ENCODE results near the gene CXCL5.
"Not testable (repeated sequence)": the region's sequence is repeated elsewhere in the genome, so short reads cannot be mapped to it uniquely, and the experiment has no call there.

The CXCL5 gene

DNA sequence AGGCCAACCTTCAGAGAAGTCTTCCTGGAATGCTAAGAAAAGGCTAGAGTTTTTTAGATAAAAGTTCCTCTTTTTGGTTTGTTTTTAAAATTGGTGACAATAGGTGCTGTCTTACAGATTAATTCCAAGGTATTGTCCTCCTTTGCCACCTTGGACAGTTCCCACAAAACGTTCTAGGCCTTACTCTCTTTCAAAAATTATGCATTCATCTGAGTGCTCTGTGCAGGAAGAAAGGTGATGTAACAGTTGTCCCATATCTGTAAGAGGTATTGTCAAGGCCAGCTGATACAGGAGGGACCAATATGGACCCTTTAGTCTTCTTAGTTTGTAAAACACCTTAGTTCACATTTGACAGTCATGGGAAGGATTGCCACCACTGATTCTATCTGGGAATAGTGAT lies 15.9 kb upstream of the CXCL5 start:
- no peak for DNase-seq

DNA sequence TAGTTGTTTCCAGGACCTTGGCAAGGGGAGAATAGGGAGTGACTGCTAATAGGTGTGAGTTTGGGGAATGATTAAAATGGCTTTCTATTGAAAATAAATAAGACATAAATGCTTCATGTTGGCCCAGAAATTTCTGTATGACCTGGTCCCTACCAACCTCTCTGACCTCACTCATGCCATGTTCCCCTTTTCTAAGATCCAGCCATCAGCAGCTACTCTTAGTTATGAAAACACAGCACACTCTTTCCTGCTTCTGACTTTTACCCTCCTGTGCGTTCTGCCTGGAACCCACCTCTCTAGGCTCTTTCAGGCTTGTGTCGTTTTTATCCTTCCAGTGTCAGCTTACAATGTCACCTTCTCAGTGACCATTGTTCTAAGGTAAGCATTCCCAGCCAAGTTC lies 14.8 kb upstream of the CXCL5 start:
- DNase-seq = no peak

DNA sequence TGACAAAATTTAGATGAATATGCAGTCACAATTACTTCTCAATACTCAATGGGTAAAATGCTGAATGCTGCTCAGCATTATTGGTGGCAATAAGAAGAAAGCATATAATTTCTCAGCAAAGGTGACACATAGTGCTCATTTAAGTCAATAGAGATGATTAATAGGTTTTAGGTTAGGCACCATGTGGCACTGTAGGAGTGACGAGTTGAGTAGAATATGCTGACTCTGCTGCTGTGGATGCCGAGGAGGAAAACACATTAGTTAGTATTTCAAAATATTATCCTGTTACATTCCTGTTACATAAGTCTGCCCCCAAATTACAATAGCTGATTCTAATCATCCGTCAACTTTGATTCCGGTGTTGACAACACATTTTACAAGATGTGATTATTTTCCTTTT lies 13.7 kb upstream of the CXCL5 start:
- DNase-seq = no peak

DNA sequence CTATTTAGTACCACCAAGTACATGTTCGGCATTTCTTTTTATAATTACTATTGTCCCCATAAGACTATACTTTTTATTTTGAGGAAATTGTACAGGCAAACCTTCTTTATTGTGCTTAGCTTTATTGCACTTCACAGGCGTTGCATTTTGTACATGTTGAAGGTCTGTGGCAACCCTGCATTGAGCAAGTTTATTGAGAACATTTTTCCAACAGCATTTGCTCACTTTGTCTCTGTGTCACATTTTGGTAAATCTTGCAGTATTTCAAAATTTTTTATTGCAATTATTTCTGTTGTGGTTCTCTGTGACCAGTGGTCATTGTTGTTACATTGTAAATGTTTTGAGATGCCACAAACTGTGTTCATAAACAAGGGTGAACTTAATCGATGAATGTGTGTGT lies 10.8 kb upstream of the CXCL5 start:
- DNase-seq = no peak

DNA sequence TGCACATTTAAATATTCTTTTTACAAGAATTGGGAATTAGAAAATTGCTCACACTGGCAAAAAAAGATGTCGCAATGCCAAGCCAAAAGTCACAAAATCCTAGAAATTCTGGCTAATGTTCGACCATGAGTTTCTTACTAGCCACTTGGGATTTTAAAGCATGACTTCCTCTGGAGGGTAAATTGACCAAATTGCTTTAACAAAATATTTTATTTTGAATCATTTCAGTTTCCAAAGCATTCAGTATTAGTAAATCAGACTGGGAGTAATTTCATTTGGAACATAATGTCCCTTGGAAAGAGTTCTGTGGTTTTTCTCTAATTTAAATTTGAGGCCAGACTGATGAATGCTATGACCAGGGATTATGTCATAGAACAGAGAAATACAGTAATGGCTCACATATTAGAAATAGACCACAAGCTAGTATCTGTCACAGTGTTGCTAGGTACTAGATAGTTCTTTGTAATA lies 7.6 kb upstream of the CXCL5 start:
- DNase-seq = no peak

DNA sequence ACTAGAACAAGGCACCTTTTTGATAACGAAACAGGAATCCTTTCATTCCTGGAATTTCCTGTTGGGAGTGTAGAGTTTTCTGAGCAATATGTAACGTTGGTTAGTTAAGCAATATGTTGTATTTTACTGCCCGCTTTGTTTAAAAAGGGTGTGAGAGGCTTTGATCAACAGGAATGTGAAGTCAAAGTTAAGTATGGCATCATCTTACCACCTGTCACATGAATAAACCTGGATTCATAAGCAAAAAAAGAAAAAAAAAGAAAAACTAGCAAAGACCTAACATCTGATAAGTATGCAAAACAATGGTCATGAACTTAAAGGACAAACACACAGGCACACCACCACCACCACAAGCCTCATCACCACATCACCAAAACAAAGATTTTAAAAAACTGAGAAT lies 7.1 kb upstream of the CXCL5 start:
- DNase-seq = no peak

DNA sequence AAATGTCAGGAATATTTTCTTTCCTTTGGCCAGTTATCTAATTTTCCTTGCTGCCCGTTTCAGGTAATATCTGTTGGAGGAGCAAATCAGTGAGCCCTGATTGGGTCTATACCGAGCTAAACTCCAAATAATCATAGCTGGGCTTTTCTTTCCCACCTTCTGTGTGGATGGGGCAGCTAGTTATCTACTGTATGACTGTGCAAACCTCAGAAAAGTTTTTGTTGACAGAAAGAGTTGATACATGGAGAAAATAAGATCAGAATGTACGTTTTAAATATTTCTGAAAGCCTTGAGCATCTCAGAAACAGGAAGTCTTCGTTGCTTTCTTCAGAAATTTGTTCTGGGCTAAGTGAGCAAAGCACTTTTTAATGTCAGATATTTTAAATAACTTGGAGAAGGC lies 6.2 kb upstream of the CXCL5 start:
- DNase-seq = no peak

DNA sequence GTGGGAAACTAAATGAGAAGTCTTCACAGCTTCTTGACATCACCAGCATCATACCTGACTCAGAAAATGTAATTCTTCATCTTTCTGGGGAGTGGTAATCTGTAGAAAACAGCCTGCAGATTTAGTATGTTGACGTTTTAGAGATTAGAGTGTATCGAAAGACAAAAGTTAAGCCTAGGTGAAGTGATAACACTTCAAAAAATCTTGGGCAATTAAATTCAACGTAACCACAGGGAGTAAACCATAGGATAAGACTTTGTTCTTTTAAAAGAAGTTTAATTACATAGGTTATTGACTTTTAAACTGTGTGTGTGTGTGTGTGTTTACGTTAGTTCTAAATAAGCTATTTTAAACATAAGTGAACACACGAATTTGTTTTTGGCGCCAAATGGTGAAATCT lies 1.8 kb upstream of the CXCL5 start:
- no peak for DNase-seq

DNA sequence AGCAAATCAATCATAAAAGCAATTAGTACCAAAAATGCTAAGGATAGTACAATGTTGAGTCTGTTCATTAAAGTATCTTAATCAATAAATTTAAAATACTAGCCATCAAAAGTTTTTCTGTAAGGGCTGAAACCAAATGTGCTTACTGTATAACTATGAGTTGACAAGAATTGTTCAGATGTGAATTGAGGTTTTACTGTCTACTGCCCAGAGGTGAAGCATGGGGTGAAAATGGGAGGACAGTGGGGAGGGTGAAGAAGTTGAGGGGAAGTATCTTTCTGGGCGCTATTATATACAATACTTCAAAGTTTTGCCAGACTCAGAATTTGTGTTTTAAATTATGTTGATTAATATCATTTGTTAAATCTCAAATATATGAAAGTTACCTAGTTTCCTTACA lies 6.4 kb downstream of the CXCL5 start:
- DNase-seq = no peak

DNA sequence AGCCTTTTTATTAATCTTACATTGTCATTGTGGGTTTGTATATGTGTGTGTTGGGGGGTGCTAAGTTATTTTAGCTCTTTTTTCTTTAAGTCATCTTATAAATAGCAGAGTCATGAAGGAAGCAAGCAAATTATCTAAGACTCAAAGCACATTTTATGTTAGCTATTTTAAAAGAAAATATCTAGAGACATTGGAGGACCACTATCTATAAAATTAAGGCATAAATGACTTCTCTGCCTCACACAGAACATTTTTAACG lies 6.8 kb downstream of the CXCL5 start:
- DNase-seq = no peak

DNA sequence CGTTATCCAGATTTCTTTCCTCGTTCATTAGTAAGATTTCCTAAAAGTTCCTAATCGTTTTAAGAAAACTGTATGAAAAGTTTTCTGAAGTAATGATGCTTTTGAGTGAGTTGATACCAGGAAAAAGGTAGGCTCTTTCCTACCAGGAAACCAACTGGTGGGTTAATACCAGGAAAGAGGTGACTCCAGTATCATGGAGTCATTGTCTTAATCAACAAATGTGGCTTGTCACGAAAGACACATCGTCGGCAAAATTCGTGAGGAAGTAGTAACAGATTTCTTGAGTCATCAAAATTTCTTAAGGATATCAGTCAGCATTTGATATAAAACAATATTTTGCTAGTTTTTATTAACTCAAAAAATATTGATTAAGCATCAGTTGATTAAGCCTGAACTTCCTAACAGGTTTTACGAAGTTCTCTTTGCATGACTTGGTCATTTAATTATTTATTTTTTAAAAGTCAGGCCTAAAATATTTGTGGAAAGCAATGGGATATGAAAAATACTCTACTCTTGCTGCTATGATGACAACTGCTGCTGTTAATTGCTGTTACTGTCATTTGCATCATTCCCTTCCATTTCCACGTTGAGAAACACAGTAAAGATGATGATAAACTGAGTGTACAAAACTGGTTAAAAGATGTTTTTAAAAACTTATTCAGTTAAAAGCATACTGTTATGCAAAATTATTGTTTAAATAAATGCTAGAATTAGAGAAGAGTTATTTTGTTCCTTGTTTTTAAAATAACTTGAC lies 7.3 kb downstream of the CXCL5 start:
- DNase-seq = no peak

DNA sequence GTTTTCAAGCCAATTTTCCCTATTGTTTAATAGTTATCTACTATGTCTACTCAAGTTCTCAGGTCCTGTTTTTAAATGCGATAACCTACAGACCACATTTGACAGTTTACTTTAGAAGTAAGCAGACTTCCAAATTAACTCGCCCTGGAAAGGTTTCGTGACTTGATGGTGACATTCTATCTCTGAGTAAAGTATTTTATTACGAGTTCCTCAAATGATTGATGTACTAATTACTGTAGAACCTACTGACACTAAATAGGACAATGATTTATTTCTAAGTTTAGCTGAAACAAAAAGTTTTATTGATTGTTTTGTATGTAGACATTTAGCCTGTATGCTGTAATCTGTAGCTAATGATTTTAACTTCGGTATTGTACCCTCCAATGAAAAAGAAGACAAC lies 8.5 kb downstream of the CXCL5 start:
- DNase-seq = no peak

DNA sequence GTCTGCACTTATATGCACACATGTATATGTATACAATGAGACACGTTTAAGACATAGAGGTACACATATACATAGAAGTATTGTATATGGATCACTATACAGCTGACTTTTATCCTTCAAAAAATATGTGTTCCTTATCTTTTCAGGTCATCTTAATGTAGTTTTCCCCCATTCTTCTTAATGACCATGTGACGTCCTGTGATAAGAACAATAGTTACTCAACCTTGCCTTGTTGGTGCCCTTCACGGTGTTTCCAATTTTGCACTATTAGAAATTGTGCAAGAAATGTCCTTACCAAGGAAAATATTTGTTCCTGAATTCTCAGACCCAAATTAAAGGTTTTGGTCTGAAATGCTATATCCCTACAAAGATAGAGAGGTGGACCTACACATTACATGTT lies 9.4 kb downstream of the CXCL5 start:
- no peak for DNase-seq

DNA sequence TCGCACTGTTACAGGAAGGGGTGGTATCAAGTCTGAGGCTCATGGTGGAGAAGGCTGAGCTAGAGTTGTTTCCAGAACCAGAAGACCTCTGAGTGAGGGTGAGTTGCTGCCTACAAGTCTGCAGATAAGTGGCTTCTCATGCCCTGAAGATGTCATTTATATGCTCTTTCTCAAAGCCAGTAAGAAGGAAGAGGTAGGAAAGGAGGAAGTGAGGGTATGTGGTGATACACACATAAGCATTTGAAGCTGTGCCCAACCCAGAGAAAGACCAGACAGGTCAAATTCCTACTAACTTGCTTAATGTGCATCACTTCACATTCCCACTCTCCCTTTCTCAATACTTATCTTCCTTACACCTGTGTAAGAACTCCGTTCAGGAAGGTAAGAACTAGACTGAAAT lies 10.4 kb downstream of the CXCL5 start, which contains the start of gene PPBP:
Gene PPBP (minus strand): TSS at position 130 of the 400 bp plus-strand sequence. CDS start 87 bp downstream, at position 43.
- DNase-seq = no peak

DNA sequence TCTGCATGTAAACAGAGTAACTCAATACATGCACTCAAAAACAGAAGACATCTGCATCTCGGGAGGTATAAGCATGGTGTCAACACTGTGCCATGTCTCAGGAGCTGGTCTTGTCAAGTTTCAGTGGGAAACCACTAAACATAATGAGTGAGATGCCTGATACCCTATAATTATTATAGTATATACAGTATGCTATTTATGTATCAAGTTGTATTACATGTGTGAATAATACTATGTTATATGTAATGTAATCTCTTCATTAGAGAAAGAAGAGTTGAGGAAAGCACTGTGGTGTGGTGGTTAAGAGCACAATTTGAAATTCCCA lies 13.0 kb downstream of the CXCL5 start:
- DNase-seq = no peak

DNA sequence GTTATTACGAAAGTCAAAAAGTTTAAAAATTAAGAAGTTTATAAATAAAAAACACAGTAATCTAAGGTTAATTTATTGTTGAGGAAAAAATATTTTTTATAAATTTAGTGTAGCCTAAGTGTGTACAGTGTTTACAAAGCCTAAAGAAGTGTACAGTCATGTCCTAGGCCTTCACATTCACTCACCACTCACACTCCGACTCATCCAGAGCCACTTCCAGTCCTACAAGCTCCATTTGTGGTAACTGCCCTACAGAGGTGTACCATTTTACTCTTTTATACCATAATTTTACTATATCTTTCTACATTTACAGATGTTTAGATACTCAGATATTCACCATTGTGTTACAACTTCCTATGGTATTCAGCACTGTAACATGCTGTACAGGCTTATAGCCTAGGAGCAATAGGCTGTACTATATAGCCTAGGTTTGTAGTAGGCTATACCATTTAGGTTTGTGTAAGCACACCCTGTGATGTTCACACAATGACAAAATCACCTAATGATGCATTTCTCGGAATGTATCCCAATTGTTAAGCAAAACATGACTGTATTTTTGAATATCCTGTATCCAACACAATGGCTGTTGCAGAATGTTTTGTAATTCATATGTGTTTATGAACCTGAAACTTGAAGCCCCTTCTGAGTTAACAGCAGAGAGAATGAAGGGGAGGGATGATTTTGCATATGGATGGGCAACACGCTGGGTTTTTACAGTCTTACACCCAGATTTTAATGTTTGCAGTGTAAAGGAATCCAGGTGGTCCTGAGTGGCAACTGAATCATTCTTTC lies 13.5 kb downstream of the CXCL5 start:
- DNase-seq = no peak

DNA sequence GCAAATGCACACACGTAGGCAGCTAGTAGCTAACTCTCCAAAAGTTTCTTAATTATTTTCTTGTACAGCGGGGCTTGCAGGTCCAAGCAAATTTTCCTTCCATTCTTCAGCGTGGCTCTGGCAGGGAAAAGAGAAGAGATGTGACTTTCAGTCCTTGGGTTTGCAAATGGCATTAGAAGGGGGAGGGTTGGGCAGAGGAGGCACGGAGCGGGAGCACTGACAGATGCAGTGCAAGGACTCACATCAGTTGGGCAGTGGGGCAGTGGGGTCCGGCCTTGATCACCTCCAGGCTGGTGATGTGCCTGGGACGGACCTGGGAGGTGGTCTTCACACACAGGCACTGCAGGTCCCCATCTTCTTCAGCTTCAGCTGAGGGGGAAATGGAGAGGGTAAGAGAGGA lies 17.3 kb downstream of the CXCL5 start:
- DNase-seq = not testable (repeated sequence)

DNA sequence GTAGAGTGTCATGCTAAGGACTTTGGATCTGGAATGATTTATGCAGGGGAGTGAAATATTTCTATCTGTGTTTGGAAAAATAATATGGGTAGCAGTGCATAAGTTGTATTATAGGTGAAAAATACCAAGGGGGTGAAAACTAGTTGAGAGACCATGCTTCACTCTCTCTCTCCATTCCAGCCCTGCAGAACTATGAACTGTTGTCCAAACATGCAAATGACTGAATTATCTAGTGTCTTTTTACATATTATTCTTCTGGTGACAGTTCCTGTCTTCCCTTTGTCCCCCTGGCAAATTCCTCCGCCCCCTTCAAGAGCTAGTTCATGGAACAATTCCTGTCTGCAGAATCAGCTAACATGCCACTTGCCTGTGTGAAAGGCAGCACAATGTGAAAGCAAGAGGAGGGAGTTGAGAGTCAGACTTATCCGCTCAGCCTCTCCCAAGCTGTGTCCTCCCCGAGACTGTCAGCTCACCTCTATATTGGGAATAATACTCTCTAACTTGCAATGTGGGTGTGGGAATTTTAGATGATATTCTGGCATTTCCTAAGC lies 19.0 kb downstream of the CXCL5 start:
- DNase-seq = no peak

DNA sequence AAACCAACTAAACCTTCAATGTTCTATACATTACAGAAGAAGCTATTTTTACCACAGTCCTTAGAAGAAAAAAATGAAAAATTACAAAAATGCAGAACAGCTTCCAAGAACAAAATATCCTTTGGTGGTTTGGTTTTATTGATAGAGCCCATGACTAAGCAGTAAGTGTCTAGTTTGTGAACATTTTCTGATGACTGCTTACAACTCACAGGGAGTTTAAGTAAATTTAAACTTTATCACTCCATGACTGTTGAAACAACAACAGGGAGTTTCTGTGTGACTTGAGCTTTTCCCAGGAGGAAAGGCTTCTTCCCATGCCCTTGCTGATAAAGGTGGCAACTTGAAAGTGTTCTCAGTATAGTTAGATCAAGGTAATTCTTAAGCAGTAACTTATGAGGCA lies 19.6 kb downstream of the CXCL5 start:
- DNase-seq = no peak

DNA sequence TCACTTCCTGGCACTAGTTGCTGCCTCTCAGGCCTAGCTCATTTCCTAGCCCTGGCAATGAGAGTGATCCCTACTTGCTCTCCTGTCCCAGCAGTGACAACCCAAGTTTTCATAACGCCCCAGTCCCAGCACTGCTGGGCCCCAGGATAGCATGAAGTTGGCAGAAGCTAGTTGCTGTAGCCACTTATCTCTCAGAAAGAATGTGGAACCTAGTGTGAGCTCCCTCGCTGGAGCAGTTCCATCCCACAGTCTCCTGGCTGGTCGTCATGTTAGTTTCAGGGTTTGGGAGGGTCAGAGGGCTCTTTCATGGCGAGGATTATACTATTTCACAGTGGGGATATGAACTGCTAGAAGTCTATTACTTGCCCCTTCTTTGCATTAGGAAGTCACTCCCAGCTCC lies 21.8 kb downstream of the CXCL5 start:
- DNase-seq = no peak

DNA sequence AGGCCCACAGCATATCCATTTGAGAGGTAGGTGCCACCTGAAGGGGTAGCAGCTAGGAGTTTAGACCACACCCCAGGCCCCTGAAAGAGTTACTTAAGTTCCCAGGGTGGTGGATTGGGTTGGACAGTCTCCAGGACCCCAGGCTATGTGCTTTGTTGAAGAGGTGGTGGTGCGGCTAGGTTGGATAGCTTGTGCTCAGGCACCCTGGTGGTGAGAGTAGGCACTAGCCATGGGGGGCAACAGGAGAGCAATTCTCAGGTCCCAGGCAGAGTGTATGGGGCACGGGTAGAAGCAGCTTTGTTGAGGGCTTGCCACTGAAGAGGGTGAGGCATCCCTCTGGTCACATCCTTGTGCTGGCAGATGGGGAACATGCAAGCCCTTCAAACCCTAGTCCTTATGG lies 22.3 kb downstream of the CXCL5 start:
- DNase-seq = no peak

DNA sequence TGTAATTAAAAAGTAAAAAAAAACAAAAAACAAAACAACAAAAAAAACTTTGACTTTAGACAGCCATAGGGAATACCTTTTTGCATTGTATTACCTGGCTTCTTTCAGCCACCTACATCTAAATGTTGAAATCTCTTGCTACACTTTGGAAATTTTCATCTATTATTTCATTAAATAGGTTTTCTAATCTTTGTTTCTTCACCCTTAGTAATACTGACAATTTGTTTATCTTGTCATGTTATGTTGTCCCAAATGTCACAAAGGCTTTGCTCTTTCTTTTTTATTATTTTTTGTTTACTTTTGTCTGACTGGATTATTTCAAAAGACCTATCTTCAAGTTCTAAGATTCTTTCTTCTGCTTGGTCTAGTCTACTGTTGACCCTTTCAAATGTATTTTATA lies 24.1 kb downstream of the CXCL5 start:
- no peak for DNase-seq

DNA sequence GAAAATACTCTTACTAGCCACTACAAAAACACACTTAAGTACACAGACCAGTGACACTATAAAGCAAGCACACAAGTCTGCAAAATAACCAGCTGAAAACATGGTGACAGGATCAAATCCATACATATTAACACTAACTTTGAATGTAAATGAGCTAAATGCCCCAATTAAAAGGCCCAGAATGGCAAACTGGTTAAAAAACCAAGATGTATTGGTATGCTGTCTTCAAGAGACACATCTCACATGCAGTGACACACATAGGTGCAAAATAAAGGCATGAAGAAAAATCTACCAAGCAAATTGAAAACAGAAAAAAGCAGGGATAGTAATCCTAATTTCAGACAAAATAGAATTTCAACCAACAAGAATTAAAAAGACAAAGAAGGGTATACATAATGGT lies 27.5 kb downstream of the CXCL5 start:
- DNase-seq = no peak

DNA sequence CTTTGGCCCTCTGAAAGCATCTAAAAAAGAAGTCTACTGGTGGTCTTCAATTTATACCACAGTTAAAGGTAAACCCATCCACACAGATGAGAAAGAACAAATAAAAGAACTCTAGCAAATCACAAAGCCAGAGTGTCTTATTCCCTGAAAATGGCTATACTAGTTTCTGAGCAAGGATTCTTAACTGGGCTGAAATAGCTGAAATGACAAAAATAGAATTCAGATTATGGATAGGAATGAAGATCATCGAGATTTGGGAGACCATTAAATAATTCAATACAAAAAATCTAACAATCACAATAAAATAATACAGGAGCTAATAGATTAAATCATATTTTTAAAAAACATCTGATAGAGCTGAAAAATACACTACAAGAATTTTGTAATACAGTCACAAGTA lies 28.5 kb downstream of the CXCL5 start:
- no peak for DNase-seq

DNA sequence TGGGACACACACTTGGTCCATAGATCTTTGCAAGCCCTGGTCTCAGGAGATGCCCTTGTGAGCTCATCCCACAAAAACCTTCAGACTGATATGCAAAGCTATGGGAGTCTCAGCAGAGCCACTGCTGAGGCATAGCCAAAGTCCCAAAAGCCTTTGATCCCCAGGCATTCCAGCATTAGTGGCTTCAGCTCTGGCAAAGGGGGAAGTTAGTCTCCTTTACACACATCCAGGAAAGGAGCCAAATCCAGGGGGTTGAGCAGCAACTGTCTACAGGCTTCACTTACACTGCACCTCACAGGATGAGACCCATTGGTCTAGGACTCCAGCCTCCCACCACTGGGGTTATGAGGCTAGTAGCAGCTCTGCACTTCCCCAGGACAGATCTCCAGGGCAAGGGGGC lies 30.6 kb downstream of the CXCL5 start:
- no peak for DNase-seq

Data from activated CD4-positive, alpha-beta T cell treated with anti-CD3 and anti-CD28 coated beads for 48 hours (primary cell).